SU-DHL-6 (cell line): ENCODE results near the gene OR4L1.

ENCODE experiments used
- EZH2phosphoT487 ChIP-seq: fragments of 200-600 bp; sonication (generic), shearing (Covaris generic); conservative IDR thresholded peaks from 2 replicates; pipeline ENCODE4 v1.6.1; 2018; ENCODE audit warnings: mild to moderate bottlenecking, antibody characterized with exemption, low read length, moderate library complexity, mixed read lengths
- TF ChIP-seq, protein P1 (sequence below): fragments of 200-600 bp; sonication (generic); IDR thresholded peaks from one replicate; pipeline ENCODE4 v1.5.1; 2017; ENCODE audit warnings: antibody characterized with exemption, mild to moderate bottlenecking, low read length, moderate library complexity; ENCODE audit not compliant: insufficient read depth, poor library complexity, severe bottlenecking

DNA sequence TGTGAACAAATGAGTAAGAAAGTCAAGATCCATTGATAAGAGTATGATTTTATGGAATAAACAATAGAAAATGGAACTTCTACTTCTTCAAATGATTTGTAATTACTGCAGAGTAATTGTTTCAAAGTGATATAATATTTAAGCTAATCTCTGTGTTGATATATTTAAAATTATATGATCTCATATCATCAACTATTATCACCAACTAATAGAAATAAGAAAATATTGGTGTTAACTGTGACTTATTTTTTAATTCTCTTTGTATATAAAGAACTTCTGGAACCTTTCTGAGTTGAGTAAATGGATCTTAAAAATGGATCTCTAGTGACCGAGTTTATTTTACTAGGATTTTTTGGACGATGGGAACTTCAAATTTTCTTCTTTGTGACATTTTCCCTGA, at the start of gene OR4L1:
- TF ChIP-seq, protein P1, sequence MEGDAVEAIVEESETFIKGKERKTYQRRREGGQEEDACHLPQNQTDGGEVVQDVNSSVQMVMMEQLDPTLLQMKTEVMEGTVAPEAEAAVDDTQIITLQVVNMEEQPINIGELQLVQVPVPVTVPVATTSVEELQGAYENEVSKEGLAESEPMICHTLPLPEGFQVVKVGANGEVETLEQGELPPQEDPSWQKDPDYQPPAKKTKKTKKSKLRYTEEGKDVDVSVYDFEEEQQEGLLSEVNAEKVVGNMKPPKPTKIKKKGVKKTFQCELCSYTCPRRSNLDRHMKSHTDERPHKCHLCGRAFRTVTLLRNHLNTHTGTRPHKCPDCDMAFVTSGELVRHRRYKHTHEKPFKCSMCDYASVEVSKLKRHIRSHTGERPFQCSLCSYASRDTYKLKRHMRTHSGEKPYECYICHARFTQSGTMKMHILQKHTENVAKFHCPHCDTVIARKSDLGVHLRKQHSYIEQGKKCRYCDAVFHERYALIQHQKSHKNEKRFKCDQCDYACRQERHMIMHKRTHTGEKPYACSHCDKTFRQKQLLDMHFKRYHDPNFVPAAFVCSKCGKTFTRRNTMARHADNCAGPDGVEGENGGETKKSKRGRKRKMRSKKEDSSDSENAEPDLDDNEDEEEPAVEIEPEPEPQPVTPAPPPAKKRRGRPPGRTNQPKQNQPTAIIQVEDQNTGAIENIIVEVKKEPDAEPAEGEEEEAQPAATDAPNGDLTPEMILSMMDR: no peak
- TF ChIP-seq EZH2phosphoT487: no peak
